GM19395 (cell line): Measurements from ENCODE around the gene MKLN1.
A peak's percentile ranks its signal among the peaks of the same experiment; 100 is the strongest.
"Not testable (repeated sequence)": the region's sequence is repeated elsewhere in the genome, so short reads cannot be mapped to it uniquely, and the experiment has no call there.

ENCODE experiments used
- ATAC-seq: cut with Tn5 transposase; IDR thresholded peaks from one replicate; pipeline ENCODE4 v1.9.1; 2021; ENCODE audit warnings: mild to moderate bottlenecking, moderate library complexity; ENCODE audit not compliant: unreplicated experiment

MKLN1 gene

DNA sequence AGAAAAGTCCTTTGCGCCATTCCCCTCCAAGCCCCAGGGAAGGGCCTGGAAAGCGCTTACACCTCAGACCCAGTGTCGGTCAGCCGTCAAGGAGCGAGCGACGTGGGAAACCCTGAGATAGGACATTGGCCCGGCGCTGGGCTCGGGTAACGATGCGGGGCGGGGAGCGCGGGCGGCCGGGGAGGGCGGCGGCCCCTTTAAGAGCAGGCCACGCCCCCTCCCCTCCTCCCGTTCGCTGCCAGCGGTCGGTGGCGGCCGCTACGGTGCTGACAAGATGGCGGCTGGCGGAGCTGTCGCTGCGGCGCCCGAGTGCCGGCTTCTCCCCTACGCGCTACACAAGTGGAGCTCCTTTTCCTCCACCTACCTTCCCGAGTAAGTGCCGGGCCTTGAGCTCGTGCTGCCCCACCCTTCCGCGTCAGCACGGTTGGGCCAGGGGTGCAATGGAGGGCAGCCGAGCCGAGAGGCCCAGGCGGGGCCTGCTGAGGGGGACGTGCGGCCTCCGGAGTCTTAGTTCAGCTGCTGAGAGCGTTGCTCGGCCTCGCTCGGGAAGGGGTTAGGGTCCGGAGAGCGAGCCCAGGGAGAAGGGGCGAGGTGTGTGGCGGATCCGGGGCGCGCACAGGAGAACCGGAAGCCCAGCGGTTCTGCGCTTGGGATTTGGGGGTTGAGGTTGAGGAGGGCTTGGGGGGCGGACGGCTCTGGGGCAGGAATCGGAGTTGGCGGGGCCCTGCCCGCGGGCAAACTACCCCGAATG is at the start of gene MKLN1:
MKLN1 (plus strand) TSS at position 251 of the 751 bp plus-strand sequence; CDS start at position 275, 24 bp downstream.
- ATAC-seq = peak; percentile 88

DNA sequence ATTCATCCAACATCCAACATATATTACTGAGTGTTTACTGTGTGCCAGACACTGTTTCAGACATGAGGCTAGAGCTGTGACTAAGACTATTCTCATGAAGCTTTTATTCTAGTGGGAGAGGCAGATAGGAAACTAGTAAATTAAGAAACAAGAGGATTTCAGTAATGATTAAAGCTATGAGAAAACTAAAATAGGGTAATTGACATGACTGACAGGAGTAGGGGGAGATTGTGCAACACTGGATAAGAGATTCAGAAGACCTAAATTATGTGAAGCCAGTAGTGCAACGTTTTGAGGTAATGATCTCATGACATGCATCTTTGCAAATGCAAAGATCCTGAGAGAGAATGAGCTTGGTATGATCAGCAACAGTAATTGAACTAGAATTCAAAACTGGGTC is 48.6 kb upstream of the MKLN1 start:
- ATAC-seq = no peak

DNA sequence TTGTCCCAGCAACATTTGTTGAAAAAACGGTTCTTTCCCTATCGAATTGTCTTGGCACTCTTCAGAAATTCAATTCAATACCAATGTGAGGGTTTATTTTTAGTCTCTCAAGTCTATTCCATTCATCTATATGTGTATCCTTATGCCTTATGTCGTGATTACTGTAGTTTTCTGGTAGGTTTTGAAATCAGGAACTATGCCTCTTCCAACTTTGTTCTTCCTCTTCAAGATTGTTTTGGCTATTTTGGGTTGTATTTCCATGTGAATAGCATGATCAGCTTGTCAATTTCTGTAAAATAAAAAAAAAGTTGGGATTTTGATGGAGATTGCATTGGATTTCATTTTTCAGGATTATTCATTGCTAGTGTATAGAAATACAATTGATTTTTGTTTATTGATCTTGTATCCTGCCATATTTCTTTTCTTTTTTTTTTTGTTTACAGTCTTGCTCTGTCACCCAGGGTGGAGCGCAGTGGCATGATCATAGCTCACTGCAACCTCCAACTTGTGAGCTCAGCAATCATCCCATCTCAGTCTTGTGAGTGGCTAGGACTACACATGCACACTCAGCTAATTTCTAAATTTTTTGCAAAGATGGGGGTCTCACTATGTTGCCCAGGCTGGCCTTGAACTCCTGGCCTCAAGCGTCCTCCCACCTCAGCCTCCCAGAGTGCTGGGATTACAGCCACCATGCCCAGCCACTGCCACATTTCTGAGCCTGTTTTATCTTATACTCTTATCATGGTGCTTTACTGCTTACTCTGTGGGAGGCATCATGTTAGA is 46.2 kb upstream of the MKLN1 start:
- no peak for ATAC-seq

DNA sequence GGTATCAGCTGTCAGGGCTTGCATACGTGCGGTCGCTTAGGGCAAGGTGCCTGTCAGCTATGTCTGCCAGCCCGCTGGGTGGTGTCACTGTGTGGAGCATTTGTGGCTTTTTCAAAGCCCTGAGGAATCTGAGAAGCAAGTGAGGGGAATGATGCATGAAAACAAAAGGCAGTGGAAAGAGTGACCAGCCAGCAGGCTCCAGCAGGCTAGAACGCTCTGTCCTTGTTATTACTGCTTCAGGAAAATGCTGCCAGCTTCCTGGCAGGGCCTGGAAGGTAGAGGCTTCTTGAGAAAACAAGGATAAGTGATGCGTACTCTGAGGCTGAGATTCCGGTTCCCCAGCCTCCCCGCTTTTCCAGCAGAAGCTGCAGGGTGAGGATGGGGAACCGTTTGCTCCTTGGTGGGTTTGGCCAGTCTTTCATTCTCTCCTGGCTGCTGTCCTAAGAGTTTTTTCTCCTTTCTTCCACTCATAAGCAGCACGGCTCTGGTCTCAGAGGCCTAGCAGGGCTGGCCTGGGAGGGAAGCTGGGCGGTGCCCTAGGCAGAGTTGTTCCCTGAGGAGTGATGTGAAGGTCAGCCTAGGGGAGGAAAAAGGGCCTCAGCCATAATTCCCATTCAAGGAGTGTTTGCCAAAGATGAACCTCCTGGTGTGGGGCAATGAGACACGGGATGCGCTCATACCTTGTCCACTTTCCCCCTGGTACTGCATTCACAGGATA is 42.8 kb upstream of the MKLN1 start:
- no peak for ATAC-seq

DNA sequence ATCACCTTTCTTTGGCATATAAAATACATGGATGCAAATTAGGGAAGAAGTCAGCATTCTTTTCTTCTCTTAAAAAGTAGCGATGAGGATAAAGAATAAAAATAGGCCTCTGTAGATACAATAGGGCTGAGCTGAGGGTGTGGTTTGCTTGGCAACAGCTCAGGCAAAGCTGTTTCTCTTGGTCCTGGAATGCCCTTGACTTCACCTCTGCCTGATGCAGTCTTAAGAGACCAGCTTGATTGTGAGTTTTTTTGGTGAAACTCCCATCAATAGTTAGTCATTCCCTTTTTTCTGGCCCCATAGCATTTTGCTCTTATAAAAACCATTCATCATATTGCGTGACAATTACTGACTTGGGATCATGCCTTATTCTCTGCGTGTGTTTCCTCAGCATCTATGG is 42.1 kb upstream of the MKLN1 start:
- no peak for ATAC-seq

- no peak for ATAC-seq
Observed at GRCh38 chr7:131288450-131288849, 39.2 kb upstream of the MKLN1 start.

GRCh38 chr7:131289051-131289450 is 38.6 kb upstream of the MKLN1 start:
- ATAC-seq = no peak

DNA sequence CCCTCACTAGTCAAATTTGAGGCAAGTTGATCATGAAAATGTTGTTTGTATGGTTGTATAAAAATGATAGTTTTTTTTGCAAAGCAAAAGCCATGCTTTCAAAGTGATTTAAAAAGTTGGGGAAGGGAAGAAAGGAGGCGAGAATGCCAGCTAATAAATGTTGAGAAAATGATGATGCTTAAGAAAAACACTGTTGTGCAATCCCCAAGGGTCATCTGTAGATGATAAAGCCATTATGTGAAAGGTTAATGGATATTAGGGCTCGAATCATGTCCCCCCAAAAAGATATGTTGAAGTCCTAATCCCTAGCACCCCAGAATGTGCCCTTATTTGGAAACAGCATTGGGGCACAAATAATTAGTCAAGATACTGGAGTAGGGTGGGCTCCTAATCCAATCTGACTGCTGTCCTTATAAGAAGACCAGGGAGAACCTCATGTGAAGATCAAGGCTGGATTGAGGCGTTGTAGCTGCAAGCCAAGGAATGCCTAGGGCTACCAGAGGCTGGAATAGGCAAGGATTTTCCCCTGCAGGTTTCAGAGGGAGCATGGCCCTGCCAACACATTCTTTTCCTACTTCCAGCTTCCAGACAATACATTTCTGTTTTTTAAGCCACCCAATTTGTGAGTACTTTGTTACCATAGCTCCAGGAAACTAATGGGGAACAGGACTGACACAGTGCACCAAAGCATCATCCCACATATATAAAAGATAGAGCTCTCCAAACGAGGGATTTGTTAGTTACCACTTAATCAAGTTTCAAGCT is 35.4 kb upstream of the MKLN1 start:
- no peak for ATAC-seq

DNA sequence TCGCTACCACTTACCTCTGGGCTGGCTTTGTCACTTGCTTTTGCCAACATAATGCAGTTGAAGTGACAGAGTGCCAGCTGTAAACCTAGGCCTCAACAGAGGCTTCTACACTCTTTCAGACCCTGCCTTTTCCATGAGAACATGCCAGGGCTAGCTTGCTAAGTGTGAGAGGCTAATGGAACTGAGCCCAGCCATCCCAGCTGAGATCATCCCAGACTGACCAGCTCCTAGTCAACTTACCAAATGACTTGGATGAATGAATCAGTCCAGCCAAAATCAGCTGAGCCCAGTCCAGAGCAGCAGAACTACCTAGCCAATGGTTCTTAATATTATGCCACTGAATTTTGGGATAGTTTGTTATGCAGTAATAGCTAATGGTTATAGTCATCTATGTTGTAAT is 34.7 kb upstream of the MKLN1 start:
- ATAC-seq = no peak

- no peak for ATAC-seq
Observed at GRCh38 chr7:131294553-131294952, 33.1 kb upstream of the MKLN1 start.

DNA sequence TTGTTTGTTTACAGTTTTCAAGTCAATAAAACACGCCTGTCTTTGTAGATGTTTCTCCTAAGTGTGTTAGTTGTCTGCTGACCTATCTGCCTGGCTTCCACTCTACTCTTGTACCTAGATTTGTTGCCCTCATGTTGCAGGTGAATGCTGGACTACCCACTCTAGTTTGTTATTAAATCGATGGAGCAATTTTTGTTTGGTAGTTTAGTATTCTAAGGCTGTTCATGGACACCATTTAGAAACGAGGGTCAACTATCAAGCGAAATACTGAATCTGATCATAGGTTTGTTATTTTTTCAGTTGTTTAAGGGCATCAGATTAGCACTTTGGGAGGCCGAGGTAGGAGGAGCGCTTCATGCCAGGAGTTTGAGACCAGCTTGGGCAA is 29.1 kb upstream of the MKLN1 start:
- no peak for ATAC-seq

GRCh38 chr7:131299074-131299473 is 28.6 kb upstream of the MKLN1 start:
- no peak for ATAC-seq

DNA sequence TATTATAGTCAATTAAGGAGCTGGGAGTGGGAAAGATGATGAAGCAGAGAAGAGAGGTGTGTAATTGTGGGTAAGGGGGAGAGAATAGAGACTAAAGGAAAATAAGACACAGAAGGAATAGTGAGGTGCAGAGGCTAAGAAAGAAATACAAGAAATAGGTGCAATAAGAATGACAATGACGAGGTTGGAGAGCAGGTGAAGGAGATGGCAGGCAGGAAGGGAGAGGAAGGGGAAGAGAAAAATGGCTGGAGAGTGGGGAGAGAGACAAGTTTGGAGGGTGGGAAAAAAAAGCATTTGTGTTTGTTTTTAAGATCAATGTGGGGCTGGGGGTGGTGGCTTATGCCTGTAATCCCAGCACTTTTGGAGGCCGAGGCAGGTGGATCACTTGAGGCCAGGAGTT is 27.6 kb upstream of the MKLN1 start:
- no peak for ATAC-seq

- no peak for ATAC-seq
Observed at GRCh38 chr7:131300572-131301466, 26.9 kb upstream of the MKLN1 start.

GRCh38 chr7:131302446-131302845 is 25.2 kb upstream of the MKLN1 start:
- no peak for ATAC-seq

DNA sequence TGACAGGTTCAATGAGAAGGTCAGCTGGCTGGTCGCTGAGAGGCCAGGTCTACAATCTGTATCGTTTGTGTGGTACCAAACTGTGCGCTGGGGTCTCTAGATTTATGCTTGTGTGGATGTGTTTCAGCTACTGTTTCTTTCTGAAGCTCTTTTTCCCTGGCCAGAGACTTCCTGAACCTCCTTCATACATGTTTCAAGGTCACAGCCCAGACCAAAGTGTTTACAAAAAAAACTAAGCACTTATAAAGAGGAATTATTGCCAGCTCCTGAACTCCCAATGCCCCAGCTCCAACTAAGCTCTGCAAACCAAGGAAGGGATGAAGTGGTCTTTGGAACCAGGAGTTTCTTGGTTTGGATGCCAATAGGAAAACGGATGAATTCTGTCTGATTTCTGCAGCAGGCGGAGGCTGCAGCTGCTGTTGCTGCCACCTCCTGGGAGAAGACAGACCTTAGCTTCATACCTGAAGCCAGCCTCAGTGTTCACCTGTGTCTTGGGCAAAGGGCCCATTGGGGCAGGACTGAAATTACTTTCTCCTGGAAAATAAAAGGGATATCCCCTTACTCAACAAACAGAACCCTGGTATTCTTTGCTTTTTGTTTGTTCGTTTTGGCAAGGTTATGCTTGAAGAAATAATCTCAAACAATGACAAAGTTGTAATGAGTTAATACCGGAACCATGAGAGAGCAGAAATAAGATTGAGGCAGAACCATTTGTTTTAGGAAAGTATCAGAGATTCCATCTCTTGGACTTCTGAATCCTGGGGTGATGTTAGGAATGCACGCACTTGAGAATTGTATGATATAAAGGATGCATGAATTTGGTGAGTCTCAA is 24.6 kb upstream of the MKLN1 start:
- no peak for ATAC-seq

DNA sequence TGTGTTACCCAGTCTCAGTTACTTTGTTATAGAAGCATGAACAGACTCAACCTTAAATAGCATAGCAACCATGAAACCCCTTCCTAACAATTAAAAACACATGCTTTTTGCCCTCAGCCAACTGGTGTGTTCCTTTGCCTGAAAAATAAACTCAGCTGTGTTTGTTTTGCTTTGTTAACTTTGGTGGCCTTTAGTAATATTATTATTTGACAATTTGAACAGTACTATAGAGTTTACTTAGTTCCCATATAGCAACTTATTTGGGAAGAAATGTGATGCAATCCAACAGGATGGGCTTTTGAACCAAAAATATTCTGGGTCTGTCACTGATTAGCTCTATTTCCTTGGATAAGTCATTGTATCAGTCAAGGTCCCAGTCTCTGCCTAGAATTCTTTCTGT is 22.5 kb upstream of the MKLN1 start:
- no peak for ATAC-seq

DNA sequence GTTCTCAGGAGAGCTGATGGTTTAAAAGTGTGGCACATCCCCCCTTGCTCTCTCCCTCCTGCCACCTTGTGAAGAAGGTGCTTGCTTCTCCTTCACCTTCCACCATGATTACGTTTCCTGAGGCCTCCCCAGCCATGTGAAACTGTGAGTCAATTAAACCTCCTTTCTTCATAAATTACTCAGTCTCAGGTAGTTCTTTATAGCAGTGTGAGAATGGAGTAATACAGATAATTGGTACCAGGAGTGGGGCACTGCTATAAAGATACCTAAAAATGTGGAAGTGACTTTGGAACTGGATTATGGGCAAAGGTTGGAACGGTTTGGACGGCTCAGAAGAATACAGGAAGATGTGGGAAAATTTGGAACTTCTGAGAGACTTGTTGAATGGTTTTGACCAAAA is 21.6 kb upstream of the MKLN1 start:
- not testable (repeated sequence) for ATAC-seq

DNA sequence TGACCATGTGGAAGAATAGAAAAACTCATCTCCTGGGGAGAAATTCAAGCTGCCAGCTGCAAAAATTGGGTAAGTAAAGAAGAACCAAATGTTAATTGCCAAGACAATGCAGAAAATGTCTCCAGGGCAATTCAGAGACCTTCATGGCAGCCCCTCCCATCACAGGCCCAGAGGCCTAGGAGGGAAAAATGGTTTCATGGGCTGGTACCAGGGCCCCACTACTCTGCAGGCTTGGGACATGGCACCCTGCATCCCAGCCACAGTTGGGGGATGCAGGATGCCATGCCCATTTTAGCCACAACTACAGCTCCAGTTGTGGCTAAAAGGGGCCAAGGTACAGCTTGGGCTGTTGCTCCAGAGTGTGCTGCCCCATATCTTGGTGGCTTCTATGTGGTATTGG is 20.9 kb upstream of the MKLN1 start:
- no peak for ATAC-seq
